HL-60 (cell line): Measurements from ENCODE around the gene DDX39A.
"Not testable (repeated sequence)": the region's sequence is repeated elsewhere in the genome, so short reads cannot be mapped to it uniquely, and the experiment has no call there.

ENCODE experiments used
- CTCF ChIP-seq: IDR thresholded peaks from one replicate; pipeline ENCODE4 v1.5.1; 2011; ENCODE audit warnings: low read length, control low read depth, inconsistent platforms; ENCODE audit not compliant: insufficient read depth
- GABPA ChIP-seq: IDR thresholded peaks from 2 replicates; pipeline ENCODE4 v1.6.1; 2012; ENCODE audit warnings: low read depth
- POLR2AphosphoS5 ChIP-seq: IDR thresholded peaks from 2 replicates; pipeline ENCODE4 v1.6.1; 2012; ENCODE audit warnings: low read depth
- REST ChIP-seq: IDR thresholded peaks from 2 replicates; pipeline ENCODE4 v1.6.1; 2012; ENCODE audit warnings: low read depth; ENCODE audit not compliant: insufficient replicate concordance
- SPI1 ChIP-seq: IDR thresholded peaks from 2 replicates; pipeline ENCODE4 v1.6.1; 2012; ENCODE audit warnings: low read depth, mild to moderate bottlenecking, borderline replicate concordance

GRCh38 chr19:14374313-14374712, 44.8 kb downstream of the DDX39A start:
- not testable (repeated sequence) for TF ChIP-seq CTCF, POLR2AphosphoS5, SPI1, REST, GABPA
